Neural cell (in vitro differentiated cells): ENCODE measurements around the gene SDR42E1. TPM values are rescaled to one million over a fixed set of nuclear protein-coding genes. Genes with fewer than 3 reads are reported as not detected.

Experiments used
- H2AFZ ChIP-seq: fragments of 200-600, 300-800 bp; sonication (generic), shearing (Covaris generic); 2 replicates; pipeline ENCODE4 v1.6.0; 2014; ENCODE audit warnings: low read depth, mild to moderate bottlenecking, antibody characterized with exemption, low read length, moderate library complexity
- H3F3A ChIP-seq: fragments of 200-600 bp; shearing (Covaris generic); 2 replicates; pipeline ENCODE4 v1.6.1; 2016; ENCODE audit warnings: mild to moderate bottlenecking, moderate library complexity, mixed read lengths, antibody characterized with exemption, low read length; ENCODE audit not compliant: insufficient read depth, poor library complexity, severe bottlenecking
- H3K27ac ChIP-seq: fragments of 200-600, 300-800 bp; sonication (generic), shearing (Covaris generic); 2 replicates; pipeline ENCODE4 v1.5.1; 2014; ENCODE audit warnings: mild to moderate bottlenecking, low read length, moderate library complexity
- H3K27me3 ChIP-seq: fragments of 300-800, 200-600 bp; sonication (generic), shearing (Covaris generic); 2 replicates; pipeline ENCODE4 v1.6.0; 2014; ENCODE audit warnings: mild to moderate bottlenecking, low read depth, low read length, moderate library complexity; ENCODE audit not compliant: insufficient read depth
- H3K36me3 ChIP-seq: fragments of 300-800, 200-600 bp; sonication (generic), shearing (Covaris generic); 2 replicates; pipeline ENCODE4 v1.5.1; 2014; ENCODE audit warnings: mild to moderate bottlenecking, antibody characterized with exemption, low read length, moderate library complexity; ENCODE audit not compliant: insufficient read depth
- H3K4me2 ChIP-seq: fragments of 300-800, 200-600 bp; sonication (generic), shearing (Covaris generic); 2 replicates; pipeline ENCODE4 v1.6.0; 2014; ENCODE audit warnings: mild to moderate bottlenecking, low read length
- H3K4me3 ChIP-seq: fragments of 300-800, 200-600 bp; sonication (generic), shearing (Covaris generic); 2 replicates; pipeline ENCODE4 v1.5.1; 2014; ENCODE audit warnings: mild to moderate bottlenecking, low read length, moderate library complexity
- H3K79me2 ChIP-seq: fragments of 200-600 bp; shearing (Covaris generic); replicated peaks from 2 replicates; pipeline ENCODE4 v1.6.0; 2014; ENCODE audit warnings: mild to moderate bottlenecking, low read length, moderate library complexity; ENCODE audit not compliant: insufficient read depth
- H3K9ac ChIP-seq: fragments of 300-800, 200-600 bp; sonication (generic), shearing (Covaris generic); 2 replicates; pipeline ENCODE4 v1.6.1; 2016; ENCODE audit warnings: mild to moderate bottlenecking, low read length, mixed read lengths
- H3K9me2 ChIP-seq: fragments of 200-600 bp; shearing (Covaris generic); 2 replicates; pipeline ENCODE4 v1.6.1; 2016; ENCODE audit warnings: mild to moderate bottlenecking, low read length, mixed read lengths; ENCODE audit not compliant: insufficient read depth
- H3K9me3 ChIP-seq: fragments of 200-600, 300-800 bp; sonication (generic), shearing (Covaris generic); 2 replicates; pipeline ENCODE4 v1.6.1; 2016; ENCODE audit warnings: mild to moderate bottlenecking, mixed run types, low read length, moderate library complexity, mixed read lengths
- H4K20me1 ChIP-seq: fragments of 200-600 bp; shearing (Covaris generic); 2 replicates; pipeline ENCODE4 v1.6.1; 2016; ENCODE audit warnings: mild to moderate bottlenecking, mixed run types; ENCODE audit not compliant: insufficient read depth
- EZH2 ChIP-seq: fragments of 200-600, 300-800 bp; shearing (Covaris generic), sonication (generic); IDR thresholded peaks from 2 replicates; pipeline ENCODE4 v1.6.1; 2014; ENCODE audit warnings: antibody characterized with exemption, low read length, borderline replicate concordance, mild to moderate bottlenecking; ENCODE audit not compliant: insufficient read depth, poor library complexity, severe bottlenecking
- polyA plus RNA-seq: library from polyadenylated mRNA; depleted of rRNA; stranded (reverse); fragments of >200 nt; gene quantifications from 2 replicates; pipeline ENCODE4 v1.2.3, GENCODE V29; 2014
- TF ChIP-seq, protein P1 (sequence below): fragments of 450-650 bp; IDR thresholded peaks from 2 replicates; pipeline ENCODE4 v1.5.1; 2014; ENCODE audit warnings: antibody characterized with exemption, mild to moderate bottlenecking, moderate library complexity; ENCODE audit not compliant: poor library complexity, severe bottlenecking

The SDR42E1 gene
- polyA plus RNA-seq, 1 donor from 2014 or later = 0.02 TPM

DNA sequence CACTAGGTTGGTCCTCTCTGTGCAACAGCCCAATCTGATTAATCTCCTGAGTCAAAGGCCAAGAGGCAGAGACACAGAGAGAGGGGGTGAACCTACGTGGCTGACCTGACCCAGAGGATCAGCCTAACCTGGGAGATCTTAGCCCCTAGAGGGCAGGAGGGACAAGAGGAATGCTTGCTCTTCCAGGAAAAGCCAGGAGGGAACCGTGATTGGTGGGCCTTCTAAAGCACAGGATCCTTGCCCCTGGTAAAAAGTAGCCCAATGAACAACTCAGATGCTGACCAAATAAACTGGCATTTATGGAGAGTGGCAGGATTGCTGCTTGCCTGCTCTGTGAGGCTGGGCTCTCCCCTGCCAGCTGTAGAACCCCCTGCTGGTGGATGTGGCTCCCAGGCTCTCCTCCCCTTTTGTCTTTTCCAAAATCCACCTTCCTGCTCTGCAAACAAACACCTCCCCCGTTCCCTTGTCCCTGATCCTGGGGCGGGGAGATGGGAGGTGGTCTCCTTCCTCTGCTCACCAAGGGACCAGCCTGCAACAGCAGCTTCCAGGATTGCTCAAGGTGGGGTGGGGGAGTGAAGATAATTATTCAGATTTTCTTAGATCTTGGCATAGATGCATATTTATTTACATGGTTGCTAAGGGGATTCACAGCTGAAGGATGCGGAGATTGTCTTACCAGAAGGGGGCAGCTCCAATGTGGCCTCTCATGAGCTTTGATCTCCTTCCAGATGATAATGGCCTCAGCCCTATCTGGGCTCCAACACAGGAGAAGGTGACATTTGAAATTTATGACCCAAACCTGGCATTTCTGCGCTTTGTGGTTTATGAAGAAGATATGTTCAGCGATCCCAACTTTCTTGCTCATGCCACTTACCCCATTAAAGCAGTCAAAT lies 71.9 kb downstream of the SDR42E1 start:
- Histone ChIP-seq H3K79me2 (no peaks in the 10 kb centered on the region), H3K9me3 (no peaks in the 10 kb centered on the region), H3K4me2 (no peak overlapping the region), H4K20me1 (no peaks in the 10 kb centered on the region), H3K4me3 (no peak overlapping the region), H3K27ac (no peak overlapping the region), H3K36me3 (no peaks in the 10 kb centered on the region), H3K9me2 (no peaks in the 10 kb centered on the region), H3K27me3 (no peaks in the 10 kb centered on the region), H3K9ac (no peak overlapping the region), H2AFZ (no peak overlapping the region), H3F3A (no peaks in the 10 kb centered on the region)
- TF ChIP-seq EZH2 = no peak
- TF ChIP-seq, protein P1, sequence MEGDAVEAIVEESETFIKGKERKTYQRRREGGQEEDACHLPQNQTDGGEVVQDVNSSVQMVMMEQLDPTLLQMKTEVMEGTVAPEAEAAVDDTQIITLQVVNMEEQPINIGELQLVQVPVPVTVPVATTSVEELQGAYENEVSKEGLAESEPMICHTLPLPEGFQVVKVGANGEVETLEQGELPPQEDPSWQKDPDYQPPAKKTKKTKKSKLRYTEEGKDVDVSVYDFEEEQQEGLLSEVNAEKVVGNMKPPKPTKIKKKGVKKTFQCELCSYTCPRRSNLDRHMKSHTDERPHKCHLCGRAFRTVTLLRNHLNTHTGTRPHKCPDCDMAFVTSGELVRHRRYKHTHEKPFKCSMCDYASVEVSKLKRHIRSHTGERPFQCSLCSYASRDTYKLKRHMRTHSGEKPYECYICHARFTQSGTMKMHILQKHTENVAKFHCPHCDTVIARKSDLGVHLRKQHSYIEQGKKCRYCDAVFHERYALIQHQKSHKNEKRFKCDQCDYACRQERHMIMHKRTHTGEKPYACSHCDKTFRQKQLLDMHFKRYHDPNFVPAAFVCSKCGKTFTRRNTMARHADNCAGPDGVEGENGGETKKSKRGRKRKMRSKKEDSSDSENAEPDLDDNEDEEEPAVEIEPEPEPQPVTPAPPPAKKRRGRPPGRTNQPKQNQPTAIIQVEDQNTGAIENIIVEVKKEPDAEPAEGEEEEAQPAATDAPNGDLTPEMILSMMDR = peak; percentile 21

Other genes with a start within 250 kb of the SDR42E1 start
- gene PLCG2, start 232.2 kb downstream of the SDR42E1 start, polyA plus RNA-seq = 0.08 TPM in 1 of 2 replicates, not detected in the other
- not detected in 2 replicates for gene HSD17B2, start 23.8 kb upstream of the SDR42E1 start, polyA plus RNA-seq
- 69.0 and 75.1 TPM in 2 replicates for gene MPHOSPH6, start 158.8 kb upstream of the SDR42E1 start, polyA plus RNA-seq